GM19238 (cell line): ENCODE measurements around the gene CXXC5.

Experiments used
- DNase-seq: peaks from one replicate; pipeline ENCODE4 v3.0.0; 2011; ENCODE audit warnings: low spot score; ENCODE audit not compliant: insufficient read length

CXXC5 gene

DNA sequence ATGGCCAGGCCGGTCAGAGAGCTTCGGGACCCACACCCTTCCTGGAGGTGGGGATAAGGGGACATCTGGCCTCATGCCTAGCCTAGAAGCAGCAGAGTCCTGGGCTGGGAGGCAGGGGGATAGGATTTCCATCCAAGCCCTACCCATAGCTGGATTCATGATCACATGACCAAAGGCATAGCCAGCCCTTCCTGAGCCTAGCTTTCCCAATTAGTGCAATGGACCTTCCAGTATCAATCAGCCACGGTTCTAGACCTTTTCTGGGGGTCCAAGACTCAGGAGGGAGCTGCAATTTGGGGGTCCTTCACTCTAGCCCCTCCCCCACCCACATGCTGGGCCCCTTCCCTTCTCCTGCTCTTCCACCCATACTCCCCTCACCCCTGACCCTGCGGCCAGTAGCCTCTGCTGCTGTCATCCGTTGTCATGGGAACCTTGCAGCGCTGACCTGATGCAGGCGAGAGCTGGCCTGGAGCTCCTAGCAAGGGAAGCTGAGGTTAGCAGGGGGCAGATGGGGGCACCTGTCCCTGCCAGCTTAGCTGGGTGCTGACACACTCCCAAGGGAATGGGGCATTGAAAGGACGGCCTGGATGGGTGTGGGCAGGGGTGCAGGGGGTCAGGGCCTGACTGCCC lies 44.6 kb downstream of the CXXC5 start:
- DNase-seq: no peak

DNA sequence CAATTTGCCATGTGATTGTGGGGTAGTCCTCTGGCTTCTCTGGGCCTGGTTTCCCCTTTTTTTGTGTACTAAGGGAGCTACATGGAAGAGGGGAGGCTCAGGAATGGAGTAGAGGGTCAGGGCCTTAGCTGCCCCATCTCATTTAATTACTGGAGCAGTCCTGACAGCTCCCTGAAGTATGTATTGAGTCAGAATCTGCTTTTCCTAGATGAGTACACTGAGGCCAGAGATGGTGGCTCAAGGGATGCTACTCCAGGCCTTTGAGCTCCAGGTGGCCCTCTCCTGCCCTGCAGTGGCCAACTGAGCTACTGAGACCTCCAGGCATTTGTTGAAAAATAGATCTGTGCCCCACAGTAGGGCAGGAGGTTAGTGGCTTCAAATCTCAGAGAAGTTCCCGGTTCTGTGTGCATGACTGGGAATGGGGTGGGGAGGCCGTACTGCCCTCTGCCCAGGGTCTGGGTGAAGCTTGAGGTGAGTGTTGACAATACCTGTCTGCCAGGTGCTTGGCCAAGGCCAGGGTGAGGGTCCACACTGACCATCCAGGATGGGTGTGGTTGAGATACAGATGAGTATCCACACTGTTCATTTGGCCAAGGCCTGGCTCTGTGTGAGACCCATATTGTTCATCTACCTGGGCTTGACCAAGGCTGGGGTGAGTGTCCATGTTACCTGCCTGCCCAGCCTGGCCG lies 45.7 kb downstream of the CXXC5 start:
- DNase-seq: no peak

DNA sequence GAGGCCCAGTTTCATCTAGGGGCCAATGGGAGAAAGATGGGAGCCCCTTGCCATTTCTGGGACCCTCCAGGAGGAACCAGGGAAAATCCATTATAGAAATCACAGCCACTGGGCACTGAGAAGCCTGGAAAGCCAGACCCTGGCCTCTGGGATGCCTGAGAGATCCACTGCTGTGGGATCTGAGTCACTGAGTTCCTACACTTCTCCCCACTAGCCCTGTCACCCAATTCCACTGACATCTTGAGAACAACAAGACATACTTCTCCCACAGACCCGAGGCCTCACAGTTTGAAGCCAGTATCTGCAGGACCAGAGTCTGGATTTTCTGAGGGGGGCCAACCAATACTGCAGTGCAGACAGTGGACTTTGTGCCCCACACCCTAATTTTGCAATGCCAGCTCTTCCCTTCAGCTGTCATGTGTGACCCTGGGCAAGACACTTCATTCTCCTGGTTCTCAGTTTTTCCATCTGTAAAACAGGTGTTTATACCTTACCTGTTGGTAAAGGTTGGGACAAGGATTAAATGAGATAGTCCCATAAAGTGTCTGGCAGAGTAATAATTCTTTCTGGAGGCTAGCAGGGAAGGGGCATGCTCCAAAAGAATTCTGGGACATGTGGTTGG lies 46.5 kb downstream of the CXXC5 start:
- DNase-seq: no peak

DNA sequence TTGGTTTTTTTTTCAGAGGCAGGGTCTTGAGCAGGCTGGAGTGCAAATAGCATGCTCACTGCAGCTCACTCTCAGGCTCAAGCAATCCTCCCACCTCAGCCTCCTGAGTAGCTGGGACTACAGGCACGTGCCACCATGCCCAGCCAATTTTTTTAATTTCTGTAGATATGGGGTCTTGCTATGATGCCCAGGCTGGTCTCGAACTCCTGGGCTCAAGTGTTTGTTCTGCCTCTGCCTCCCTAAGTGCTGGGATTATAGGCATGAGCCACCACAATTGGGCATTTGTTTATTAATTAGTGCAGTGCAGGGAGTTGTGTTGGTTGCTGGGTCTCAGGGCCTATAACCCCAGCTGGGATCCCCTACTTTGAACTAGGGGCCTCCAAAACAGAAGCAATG lies 47.0 kb downstream of the CXXC5 start:
- DNase-seq: no peak

DNA sequence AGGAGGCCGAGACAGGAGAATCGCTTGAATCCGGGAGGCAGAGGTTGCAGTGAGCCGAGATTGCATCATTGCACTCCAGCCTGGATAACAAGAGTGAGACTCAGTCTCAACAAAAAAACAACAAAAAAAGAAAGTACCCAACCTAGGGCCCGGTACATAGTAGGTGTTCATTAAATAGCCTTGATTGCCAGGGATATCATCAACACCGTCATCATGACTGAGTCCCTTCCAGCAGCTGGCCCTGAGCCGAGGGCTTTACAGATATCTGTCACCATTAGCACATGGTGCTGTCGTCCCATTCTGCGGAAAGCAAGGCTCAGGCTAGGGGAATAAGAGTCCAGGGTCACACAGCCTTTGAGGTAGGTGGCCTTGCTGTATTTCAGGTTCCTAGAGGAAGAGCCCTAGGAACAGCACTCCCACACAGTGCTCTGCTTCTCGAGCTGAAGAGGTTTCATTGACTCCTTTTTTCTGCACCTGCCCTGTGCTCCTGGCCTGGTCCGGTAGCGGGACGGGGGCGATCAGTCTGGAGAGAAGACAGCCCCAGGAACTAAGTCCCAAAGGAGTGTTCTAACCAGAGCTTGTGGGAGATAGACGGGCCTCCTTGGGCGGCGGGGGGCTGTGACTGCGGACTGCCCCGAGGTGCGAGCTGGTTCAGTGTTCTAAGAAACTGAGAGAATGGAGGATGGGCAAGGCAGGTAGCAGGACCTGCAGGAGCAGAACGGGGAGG lies 48.2 kb downstream of the CXXC5 start:
- DNase-seq: no peak

DNA sequence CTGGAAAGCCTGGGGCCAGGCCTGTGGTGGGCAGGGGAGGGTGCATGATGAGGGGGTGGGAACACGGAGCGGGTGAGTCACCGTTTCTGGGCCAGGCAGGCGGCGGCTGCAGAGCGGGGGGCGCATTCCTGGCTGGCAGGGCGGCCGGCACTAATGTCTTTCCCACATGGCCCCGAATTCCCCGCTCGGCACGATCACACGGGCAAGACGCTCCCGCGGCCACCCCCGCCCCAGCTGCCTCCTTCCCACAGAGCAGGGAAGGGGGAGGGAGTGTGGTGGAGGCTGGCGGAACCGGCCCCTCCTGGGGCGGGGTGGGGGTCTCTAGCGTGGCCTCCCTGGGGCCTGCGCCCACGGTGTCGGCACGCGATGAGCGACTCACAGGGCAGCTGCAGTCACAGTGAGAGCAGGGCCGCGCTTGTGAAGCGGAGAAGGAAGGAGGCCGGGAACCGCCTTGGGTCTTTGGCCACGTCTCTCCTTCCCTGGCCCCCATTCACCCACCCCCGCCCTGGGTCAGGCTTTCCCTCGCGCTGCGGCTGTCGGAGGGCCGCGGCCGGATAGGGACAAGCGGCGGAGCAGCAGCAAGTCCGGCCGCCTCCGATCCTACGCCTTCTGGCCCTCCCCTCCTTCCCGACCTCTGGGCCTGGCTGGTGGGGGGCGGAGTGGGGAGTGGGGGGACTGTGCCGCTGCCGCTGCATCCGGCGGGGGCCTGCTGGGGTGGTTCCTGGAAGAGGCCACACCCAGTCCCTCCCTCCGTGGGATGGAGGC lies 48.9 kb downstream of the CXXC5 start:
- DNase-seq: no peak

DNA sequence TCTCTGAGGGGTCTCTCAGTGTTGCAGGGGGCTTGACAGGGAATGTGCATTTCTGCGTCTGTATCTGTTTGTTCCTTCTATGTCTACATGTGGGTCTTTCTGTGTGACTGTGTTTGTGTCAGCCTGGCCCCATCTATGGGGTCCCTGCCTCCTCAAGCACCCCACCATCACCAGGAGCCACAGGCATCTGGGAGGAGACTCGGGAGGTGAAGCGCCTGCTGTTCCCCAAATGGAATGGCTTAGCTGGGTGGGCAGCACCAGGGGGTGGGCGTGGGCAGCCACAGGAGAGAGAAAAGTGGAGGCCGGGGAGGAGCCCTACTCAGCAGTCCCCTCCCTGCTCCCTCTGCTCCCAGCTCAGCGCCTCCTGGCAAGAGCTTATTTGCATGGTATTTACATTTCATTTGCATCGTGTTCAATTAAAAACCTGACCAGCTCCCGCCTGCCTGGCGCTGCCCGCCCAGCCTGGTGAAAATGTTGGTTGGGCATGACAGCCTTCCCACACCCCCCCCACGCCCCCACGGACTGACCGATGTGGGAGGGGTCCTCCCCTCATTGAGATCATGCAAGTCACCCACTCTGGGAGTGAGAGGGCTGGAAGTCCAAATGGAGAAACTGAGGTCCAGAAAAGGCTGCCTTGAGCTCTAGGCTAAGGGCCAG lies 50.5 kb downstream of the CXXC5 start:
- no peak for DNase-seq

DNA sequence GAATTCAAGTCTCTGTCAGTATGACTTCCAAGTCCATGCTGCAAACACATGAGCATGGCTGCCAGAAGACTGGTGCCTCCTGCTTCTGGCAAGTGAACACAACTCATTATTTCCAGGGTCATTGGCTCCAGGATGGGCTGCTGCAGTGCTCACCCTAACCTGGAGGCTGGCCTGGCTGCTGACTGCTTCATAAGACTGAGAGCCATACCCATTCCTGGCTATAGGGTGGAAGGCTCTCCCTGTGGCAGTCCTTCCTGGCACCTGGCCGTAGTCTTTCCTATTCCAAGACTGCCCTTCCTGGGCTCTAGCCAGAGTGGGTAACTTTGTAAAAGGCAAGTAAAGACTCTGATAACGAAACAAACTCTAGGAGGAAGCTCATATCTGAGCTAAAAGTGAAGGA lies 51.2 kb downstream of the CXXC5 start:
- no peak for DNase-seq

DNA sequence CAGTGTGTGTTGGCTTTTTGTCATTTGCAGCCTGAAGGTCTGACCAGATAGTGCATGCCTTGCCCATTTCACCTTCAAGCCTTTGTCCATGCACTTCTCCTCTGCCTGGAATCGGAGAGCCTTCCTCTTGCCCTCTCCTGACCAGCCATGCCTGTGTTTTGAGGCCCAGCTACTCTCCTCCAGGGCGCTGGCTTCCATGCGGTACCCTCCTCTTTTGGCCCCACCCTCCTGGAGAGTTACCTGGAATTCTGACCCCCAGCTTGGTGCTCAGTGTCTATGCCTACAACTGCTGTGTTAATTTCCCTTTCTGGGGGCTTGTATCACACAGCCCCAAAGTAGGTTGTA lies 52.5 kb downstream of the CXXC5 start:
- no peak for DNase-seq

DNA sequence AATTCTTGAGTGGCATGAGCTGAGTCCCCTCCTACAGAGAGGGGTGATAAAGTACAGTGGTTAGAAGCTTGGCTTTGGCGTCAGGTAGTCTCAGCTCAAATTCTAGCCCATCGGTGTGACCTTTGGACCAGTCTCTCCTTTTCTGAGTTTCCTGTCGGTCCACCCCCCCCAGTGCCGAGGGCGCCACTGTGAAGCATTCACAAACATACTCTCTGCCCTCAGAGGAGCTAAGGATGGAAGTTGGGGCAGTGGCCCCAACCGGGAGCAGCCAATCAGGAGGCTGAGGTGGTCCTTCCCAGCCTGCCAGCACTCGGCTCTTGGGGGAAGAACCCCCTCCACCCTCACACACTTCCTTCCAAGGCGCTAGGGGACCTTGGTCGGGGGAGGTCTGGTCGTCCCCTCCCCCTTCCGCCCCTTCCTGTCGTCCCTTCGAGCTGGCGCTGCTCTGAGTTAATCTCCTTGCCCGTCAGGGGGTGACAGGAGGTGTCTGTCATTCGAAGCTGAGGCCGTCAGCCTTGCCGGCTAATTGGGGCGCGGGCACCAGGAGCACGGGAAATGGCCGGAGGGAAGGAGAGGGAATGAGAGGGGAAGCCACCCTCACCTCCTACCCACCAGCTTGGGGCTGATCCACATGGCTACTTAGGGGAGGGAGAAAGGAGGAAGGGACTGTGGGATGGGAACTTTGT lies 53.0 kb downstream of the CXXC5 start:
- DNase-seq: no peak

DNA sequence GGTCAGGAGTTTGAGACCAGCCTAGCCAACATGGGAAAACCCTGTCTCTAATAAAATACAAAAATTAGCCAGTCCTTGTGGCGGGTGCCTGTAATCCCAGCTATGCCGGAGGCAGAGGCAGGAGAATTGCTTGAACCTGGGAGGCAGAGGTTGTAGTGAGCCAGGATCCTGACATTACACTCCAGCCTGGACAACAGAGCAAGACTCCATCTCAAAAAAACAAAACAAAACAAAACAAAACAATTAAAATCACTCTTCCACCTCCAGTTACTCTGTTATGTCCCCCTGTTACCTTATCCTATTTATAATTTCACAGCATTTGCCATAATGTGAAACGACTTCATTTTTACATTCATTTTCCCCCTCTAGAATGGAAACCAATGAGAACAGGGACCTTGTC lies 54.4 kb downstream of the CXXC5 start:
- DNase-seq: no peak

DNA sequence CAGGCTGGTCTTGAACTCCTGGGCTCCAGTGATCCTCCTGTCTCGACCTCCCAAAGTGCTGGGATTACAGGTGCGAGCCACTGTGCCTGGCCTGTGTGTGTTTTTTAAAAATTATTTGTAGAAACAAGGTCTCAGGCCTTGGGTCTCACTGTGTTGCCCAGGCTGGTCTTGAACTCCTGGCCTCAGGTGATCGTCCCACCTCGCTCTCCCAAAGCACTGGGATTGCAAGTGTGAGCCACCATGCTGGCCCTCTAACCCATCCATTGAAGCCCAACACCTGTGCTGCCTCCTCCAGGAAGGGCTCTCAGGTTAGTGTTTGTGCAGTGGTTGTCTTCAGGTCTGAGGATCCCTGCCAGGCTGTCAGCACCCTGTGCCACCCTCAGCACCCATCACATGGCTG lies 56.6 kb downstream of the CXXC5 start:
- DNase-seq: no peak

DNA sequence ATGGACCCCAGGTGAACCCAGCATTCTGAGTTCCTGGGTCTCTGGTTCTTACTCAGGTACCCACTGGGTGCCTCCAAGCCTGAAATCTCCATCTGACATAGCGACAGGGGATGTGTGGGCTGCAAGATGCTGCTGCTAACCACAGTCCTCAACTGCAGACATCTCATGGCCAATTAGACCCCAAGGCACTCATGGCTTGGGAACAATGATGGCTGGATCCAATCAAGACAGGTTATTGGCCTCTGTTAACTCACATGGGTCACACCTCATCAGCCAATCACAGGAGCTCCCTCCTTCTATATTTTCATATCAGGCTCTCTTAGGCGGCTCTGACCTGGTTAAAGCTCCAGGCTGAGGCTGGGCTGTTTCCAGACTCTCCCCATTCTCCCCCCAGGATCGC lies 57.0 kb downstream of the CXXC5 start:
- DNase-seq: no peak

DNA sequence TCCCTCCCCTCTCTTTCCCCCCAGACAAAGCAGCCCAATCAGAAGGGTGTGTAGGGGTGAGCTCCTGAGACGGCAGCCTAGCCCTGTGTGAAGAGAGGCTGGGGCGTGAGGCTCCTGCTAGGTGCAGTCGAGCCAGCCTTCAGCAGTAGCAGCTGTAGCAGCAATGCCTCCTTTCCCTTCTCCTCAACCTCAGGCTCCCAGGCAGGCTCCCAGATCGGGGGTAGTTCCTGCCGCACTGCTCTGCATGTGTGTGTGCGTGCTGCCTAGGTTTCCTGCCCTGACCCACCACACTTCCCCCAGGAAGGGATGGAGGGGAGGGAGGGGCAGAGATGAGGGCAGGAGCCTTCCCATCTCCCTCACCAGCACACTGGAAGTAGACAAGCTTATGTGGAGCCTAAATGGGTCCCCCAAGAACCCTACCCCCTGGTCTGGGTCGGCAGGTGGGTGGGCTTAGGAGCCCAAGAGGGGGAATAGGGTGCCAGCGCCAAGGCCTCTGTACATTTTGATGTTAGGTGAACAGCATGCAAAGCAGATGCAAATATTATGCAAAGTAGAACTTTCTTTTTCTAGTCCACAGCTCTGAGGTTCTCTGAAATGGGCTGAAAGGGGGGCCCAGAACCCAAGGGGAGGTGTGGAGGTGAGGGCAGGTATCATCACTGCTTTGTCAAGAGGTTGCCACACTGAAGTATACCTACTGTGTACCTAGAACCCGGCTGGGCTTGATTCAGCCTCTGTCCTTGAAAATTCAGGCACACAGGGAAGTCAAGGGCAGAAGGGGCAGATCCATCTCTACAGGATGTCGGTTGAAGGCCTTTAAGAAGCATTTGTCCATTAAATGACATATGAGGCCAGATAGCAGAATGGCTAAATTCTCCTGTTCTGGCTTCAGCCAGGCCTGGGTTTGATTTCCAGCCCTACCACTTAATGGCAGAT lies 57.8 kb downstream of the CXXC5 start:
- DNase-seq: no peak

DNA sequence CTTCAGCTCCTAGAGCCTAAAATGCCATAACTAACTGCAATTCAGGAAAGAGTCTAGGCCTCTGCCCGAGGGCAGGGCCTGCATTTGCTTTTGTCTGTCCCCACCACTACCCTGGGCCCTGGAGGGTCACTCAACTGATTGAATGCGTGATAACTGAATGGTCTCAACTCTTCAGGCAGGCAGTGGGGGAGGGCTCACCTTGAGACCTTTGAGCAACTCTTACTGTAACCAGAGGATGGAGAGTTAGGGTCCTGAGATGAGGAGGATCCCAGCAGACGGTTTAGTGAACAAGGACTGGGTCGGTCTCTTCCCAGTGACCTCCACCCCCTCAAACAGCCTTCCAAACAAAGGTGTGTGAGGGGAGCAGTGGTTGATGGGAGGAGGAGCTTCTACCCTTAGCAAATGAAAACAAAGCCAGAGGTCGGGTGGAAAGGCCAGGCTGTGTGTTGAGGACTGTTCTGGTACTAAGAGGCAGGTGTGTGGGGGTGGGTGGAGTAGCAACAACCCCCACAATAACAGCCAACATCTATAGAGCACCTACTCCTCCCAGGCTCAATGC lies 59.4 kb downstream of the CXXC5 start:
- no peak for DNase-seq

DNA sequence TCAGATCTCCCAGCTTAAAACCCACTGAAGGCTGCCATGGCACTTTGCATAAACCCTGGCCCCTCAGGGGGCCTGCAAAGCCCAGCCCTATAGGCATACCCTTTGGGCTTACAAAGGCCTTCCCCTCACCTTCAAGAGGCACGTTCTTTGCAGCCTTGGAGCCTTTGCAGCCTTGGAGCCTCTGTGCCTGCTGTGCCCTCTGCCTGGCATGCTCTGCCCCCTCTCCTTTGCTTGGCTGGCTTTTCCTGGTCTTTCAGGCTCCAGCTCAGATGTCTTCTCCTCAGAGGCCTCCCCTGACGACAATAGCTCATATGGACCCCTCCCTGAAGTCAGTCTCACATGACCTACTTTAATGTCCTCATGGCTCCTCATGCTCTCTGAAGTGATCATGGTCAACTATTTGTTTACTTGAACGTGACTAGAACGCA lies 60.3 kb downstream of the CXXC5 start:
- no peak for DNase-seq

DNA sequence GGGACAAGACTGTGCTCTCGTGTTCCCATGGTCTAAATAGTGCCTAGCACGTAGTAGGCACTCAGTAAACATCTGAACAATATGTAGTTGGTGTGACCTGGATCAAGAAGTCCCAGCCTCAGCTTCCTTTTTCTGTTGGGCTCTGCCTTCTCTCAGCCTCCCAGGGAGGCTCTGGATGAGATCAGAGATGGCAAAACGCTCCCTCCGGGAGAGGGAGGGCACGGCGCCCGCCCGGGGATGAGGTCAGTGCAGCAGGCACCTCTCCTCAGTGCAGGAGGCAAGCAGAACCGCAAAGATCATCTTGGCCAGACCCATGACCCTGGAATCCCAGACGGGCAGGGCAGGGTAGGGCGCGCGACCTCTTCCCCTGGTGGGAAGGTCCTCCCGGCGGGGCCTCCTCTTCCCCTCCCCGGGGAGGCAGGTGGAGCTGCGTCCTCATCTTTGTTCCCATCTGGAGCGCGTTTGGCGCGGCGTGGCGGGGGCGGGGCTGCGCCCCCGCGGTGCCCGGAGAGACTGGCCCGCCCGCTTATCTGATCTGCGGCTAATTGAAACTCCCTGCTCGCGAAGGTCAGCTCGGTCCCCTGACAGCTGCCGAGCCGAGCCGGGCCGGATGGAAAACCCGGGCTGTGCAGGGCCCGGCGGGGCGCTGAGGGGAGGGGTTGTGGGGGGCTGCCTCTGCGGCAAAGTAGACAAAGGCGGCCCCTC lies 60.9 kb downstream of the CXXC5 start:
- no peak for DNase-seq

DNA sequence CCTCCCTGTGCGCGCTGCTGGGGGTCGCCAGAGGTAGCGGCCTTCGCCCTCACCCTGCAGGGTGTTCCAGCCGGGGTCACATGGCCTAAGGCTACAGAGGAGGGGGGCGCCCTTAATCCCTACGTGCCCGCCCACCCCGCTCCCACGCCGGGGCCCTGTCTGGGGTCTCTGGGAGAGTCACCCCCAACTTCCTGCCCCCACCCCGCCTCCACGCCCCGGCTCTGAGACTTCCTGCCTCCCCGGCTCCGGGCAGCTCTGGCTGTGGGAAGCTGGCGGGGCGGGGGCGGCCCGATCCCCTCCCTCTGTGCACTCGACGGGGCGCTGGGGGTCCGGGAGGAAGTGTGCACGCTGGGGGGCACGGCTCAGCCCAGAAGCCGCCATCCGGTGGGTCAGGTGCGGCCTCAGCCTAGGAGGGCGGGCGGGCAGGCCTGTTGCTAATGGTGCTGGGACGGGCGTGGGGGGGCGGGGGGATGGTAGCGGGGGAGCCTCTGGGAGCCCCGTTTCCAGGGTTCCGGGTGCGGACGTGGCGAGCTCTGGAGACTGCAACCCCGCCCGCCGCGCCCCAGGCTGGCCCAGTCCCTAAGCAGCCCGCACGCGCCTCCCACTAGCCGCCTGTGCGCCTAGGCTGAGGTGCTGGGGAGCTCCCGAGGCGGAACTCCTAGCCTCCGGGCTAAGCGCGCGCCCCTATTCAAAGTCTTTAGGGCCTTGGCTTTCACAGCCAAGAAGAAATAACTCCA lies 61.6 kb downstream of the CXXC5 start:
- DNase-seq: no peak
